ENCODE data around the gene ZFYVE28. TPM values are rescaled to one million over a fixed set of nuclear protein-coding genes. Genes with fewer than 3 reads are reported as not detected.
A peak's percentile ranks its signal among the peaks of the same experiment; 100 is the strongest.

Gene ZFYVE28
- total and polyA plus RNA-seq, 2 donors (not counting 1 experiment from before 2014, with no cell fraction given), result 5.8 to 12.1 TPM

- Histone ChIP-seq H3K79me2 (ENCODE audit: control insufficient read depth, insufficient read depth, low read length) (no peaks in the 10 kb centered on the region), H3K4me3 (ENCODE audit: control extremely low read depth in 1 of 5, extremely low read depth in 1 of 5, insufficient read depth in 1 of 5, low read depth in 2 of 5, low read length in 4 of 5) (no peak overlapping the region), H2AFZ (ENCODE audit: insufficient read depth, low read depth, low read length, poor library complexity, severe bottlenecking) (no peak overlapping the region), H3K9ac (ENCODE audit: low read length) (no peak overlapping the region), H3K27me3 (replicated peaks in 1 of 4; ENCODE audit: control extremely low read depth in 1 of 4, control insufficient read depth in 3 of 4, insufficient read depth in 4 of 4, low read length in 3 of 4) (no peaks in the 10 kb centered on the region), H3K4me1 (ENCODE audit: control insufficient read depth in 2 of 2, insufficient read depth in 2 of 2, low read length in 2 of 2) (peaks cover 0 to 8% of the 10 kb centered on the region in 2 donors), H4K20me1 (ENCODE audit: control insufficient read depth, insufficient read depth, low read length, poor library complexity, severe bottlenecking) (no peaks in the 10 kb centered on the region), H3K36me3 (replicated peaks in 1 of 2; ENCODE audit: control extremely low read depth in 1 of 2, control insufficient read depth in 1 of 2, extremely low read depth in 1 of 2, insufficient read depth in 2 of 2, low read length in 1 of 2) (no peaks in the 10 kb centered on the region), H3K4me2 (replicated peaks; ENCODE audit: low read depth, low read length, poor library complexity, severe bottlenecking) (no peak overlapping the region), H3K9me3 (ENCODE audit: control extremely low read depth in 1 of 3, control insufficient read depth in 2 of 3, insufficient read depth in 1 of 3, low read length in 2 of 3) (no peaks in the 10 kb centered on the region), H3K27ac (ENCODE audit: low read length in 2 of 2) (no peak overlapping the region)
- peaks cover 22% of the 10 kb centered on the region for H3K4me1 Mint-ChIP-seq
- ATAC-seq (ENCODE audit: low read depth), result no peak
- 88% methylated on average over 34 of the region's 37 CpGs for WGBS (ENCODE audit: insufficient coverage)
- no peak for DNase-seq
- no peaks in the 10 kb centered on the region for H3K9me3 Mint-ChIP-seq (ENCODE audit: insufficient read depth)
- CTCF ChIA-PET, result no interaction called here
- POLR2A ChIA-PET, result no interaction called here
- H3K27me3 Mint-ChIP-seq, result no peaks in the 10 kb centered on the region
- intact Hi-C loops (cut with micrococcal nuclease), result no loop called here
- H3K4me3 Mint-ChIP-seq, result peak overlapping the region; percentile 61
- TF ChIP-seq CTCF (IDR thresholded peaks at IDR 0.05) (no peak), EZH2 (IDR thresholded peaks at IDR 0.05; ENCODE audit: borderline replicate concordance, insufficient read depth, low read depth, low read length, poor library complexity, severe bottlenecking) (no peak)
- H3K27ac Mint-ChIP-seq, result peak overlapping the region; percentile 76
Observed at GRCh38 chr4:2296631-2297601, 121.5 kb downstream of the ZFYVE28 start.

- H2AFZ ChIP-seq (ENCODE audit: insufficient read depth, low read depth, low read length, poor library complexity, severe bottlenecking), result no peak overlapping the region
- H3K4me1 ChIP-seq (ENCODE audit: control insufficient read depth in 2 of 2, insufficient read depth in 2 of 2, low read length in 2 of 2), result peaks cover 6 to 14% of the 10 kb centered on the region in 2 donors
- Mint-ChIP-seq H3K9me3 (ENCODE audit: insufficient read depth) (no peaks in the 10 kb centered on the region), H3K27ac (no peak overlapping the region), H3K27me3 (no peaks in the 10 kb centered on the region), H3K4me1 (peaks cover 26% of the 10 kb centered on the region), H3K4me3 (no peak overlapping the region)
- no peak for TF ChIP-seq CTCF (IDR thresholded peaks at IDR 0.05)
- no peak for TF ChIP-seq EZH2 (IDR thresholded peaks at IDR 0.05; ENCODE audit: borderline replicate concordance, insufficient read depth, low read depth, low read length, poor library complexity, severe bottlenecking)
- H3K9ac ChIP-seq (ENCODE audit: low read length), result no peak overlapping the region
- H3K27me3 ChIP-seq (replicated peaks in 1 of 4; ENCODE audit: control extremely low read depth in 1 of 4, control insufficient read depth in 3 of 4, insufficient read depth in 4 of 4, low read length in 3 of 4), result peaks cover 0 to 5% (median 2%) of the 10 kb centered on the region in 4 experiments
- H3K4me2 ChIP-seq (replicated peaks; ENCODE audit: low read depth, low read length, poor library complexity, severe bottlenecking), result no peak overlapping the region
- H3K36me3 ChIP-seq (replicated peaks in 1 of 2; ENCODE audit: control extremely low read depth in 1 of 2, control insufficient read depth in 1 of 2, extremely low read depth in 1 of 2, insufficient read depth in 2 of 2, low read length in 1 of 2), result no peaks in the 10 kb centered on the region
- no peaks in the 10 kb centered on the region for H3K79me2 ChIP-seq (ENCODE audit: control insufficient read depth, insufficient read depth, low read length)
- CTCF ChIA-PET, result interaction anchor here (0.6 kb wide), 1 partner anchor 129 kb away, joined by 3 read pairs; no protein-coding TSS in a partner anchor
- ATAC-seq (ENCODE audit: low read depth), result no peak
- no peaks in the 10 kb centered on the region for H4K20me1 ChIP-seq (ENCODE audit: control insufficient read depth, insufficient read depth, low read length, poor library complexity, severe bottlenecking)
- no peak for DNase-seq
- H3K27ac ChIP-seq (ENCODE audit: low read length in 2 of 2), result no peak overlapping the region
- POLR2A ChIA-PET, result no interaction called here
- H3K4me3 ChIP-seq (ENCODE audit: control extremely low read depth in 1 of 5, extremely low read depth in 1 of 5, insufficient read depth in 1 of 5, low read depth in 2 of 5, low read length in 4 of 5), result no peak overlapping the region
- WGBS (ENCODE audit: insufficient coverage), result 97% methylated on average over 11 of the region's 14 CpGs
- peaks cover 0 to 9% (median 0%) of the 10 kb centered on the region in 3 donors for H3K9me3 ChIP-seq (ENCODE audit: control extremely low read depth in 1 of 3, control insufficient read depth in 2 of 3, insufficient read depth in 1 of 3, low read length in 2 of 3)
- intact Hi-C loops (cut with micrococcal nuclease), result no loop called here
Observed at GRCh38 chr4:2295900-2296442, 122.5 kb downstream of the ZFYVE28 start.

All from B cell (primary cell).